ENCODE data around the gene BECN2.

The BECN2 gene, protein sequence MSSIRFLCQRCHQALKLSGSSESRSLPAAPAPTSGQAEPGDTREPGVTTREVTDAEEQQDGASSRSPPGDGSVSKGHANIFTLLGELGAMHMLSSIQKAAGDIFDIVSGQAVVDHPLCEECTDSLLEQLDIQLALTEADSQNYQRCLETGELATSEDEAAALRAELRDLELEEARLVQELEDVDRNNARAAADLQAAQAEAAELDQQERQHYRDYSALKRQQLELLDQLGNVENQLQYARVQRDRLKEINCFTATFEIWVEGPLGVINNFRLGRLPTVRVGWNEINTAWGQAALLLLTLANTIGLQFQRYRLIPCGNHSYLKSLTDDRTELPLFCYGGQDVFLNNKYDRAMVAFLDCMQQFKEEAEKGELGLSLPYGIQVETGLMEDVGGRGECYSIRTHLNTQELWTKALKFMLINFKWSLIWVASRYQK

DNA sequence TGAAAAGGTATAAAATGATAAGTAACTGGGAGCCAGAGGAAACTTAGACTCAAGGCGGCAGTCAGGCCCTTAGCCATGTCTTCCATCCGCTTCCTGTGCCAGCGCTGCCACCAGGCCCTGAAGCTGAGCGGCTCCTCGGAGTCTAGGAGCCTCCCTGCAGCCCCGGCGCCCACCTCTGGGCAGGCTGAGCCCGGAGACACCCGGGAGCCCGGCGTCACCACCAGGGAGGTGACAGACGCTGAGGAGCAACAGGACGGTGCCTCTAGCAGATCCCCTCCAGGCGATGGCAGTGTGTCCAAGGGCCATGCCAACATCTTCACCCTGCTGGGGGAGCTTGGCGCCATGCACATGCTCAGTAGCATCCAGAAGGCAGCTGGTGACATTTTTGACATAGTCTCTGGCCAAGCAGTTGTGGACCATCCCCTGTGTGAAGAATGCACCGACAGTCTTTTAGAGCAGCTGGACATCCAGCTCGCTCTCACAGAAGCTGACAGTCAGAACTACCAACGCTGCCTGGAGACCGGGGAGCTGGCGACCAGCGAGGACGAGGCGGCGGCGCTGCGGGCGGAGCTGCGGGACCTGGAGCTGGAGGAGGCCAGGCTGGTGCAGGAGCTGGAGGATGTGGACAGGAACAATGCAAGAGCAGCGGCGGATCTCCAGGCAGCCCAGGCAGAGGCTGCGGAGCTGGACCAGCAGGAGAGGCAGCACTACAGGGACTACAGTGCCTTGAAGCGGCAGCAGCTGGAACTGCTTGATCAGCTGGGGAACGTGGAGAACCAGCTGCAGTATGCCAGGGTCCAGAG, at the start of gene BECN2:
Gene BECN2, plus strand, starts transcription at position 76 of the 803 bp plus-strand sequence. Its CDS starts 0 bp downstream, at position 76.
- no peak for DNase-seq

DNA sequence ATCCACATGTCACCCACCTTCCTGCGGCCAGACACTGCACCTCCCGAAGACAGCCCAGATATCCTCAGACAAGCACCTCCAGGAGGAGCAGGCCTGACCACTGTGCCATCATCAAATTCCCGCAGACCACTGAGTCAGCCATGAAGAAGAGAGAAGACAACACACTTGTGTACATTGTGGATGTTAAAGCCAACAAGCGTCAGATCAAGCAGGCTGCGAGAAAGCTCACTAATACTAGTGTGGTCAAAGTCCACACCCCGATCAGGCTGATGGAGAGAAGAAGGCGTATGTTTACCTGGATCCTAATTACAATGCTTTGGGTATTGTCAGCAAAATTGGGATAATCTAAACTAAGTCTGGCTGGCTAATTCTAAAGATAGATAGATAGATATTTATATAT, 41.4 kb upstream of the BECN2 start:
- DNase-seq: no peak

DNA sequence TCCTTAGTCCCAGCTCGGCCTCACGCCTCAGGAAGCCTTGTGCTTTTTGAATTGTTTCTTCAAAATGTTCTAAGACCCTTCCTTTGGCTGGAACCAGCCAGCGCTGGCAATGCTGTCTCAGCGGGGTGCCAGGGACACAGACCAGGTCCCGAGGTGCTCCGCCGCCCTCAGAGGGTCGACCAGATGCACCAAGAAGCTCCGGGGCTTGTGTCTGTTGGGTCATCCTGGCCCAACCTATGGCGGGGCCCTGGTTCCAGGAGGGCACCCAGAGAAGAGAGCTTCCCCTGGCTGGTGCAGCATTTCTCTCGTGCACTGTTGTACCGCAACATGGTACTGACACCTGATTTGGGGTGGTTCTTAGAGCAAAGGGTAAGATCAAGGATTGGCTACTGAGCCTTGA, 40.1 kb upstream of the BECN2 start:
- DNase-seq: no peak

DNA sequence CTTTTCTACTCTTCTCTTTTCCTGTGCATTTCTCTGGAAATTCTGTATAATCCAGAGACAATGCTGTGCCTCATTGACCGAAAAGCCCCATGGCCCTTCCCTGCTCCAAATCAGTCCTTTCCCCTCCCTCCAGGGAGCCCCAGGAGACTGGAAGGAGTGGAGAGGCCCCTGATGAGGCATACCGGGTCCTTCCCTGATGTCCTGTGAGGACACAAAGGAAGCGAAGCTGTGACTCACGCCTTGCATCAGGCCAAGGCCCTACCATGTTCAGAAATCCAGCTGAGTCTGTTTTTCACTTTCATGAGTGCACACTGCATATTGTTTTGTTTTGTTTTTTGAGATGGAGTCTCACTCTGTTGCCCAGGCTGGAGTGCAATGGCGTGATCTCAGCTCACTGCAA, 38.7 kb upstream of the BECN2 start:
- no peak for DNase-seq

DNA sequence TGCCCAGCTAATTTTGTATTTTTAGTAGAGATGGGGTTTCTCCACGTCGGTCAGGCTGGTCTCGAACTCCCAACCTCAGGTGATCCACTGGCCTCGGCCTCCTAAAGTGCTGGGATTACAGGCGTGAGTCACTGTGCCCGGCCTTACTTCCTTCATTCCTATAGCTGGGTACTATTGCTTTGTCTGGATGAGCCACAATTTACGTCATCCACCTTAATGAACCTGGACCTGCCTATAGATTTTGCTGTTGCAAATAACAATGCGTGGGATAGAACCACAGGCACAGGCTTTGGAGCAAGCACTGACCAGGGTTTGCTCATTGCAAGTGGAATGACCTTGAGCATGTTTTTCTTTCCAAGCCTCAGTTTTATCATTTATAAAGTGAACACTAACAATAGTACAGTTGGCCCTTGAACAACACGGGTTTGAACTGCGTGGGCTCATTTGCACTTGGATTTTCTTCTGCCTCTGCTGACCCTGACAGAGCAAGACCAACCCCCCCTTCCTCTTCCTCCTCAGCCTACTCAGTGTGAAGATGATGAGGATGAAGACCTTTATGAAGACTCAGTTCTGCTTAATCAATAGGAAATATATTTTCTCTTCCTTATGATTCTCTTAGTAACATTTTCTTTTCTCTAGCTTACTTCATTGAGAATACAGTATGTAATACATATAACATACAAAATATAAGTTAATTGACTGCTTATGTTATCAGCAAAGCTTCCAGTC, 33.3 kb upstream of the BECN2 start:
- DNase-seq: no peak

DNA sequence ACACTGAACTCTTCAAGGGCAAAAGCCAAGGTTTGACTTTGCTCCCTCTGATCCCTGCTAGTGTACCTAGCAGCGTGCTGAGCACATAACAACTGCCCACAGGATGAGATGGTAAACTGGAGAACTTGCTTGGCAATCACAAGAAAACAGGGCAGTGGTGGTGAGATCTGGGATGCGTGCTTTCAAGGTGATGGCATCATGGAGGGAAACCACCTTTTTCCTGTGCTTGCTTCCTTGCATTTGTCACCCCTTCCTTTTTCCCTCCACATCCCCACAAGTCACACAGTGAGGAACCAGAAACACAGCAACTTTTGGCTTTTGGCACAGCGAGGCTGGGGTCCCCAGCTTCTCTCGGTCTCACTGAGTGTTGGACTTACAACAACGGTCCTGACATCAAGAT, 31.4 kb upstream of the BECN2 start:
- no peak for DNase-seq

DNA sequence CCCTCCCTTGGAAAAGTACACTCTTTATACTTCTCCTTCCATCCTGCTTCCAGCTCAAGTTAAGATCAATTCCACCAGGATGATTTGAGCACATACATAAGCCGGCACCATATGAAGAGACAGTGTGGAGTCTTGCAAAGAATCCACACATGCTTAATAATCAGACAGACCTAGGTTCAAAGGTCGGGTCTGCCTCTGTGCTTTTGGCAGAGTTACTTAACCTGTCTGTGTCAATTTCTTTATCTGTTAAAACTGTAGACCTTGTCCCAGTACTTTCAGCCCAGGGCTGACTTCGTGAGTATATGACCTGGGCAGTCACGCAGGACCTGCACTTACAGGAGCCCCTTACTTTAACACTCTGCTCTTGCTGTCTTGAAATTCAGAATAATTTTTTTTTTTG, 30.2 kb upstream of the BECN2 start:
- DNase-seq: no peak

DNA sequence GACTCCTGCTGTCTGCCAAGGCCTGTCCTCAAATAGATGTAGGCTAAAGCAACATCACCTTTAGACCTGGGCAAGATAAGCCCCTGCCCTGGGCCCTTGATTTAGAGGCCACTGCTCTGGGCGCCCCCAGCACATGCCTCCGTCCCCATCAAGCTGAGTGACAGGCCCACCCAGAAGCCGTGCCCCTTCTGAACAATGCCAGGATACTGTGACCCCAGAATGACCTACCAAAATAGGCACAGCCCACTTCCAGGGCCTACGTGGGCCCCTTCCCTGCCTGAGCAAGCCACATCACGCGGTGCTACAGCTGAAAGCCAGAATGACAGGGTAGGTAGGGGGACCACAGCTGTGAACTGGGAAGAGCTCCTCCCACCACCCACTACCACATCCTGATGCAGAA, 24.7 kb upstream of the BECN2 start:
- no peak for DNase-seq

DNA sequence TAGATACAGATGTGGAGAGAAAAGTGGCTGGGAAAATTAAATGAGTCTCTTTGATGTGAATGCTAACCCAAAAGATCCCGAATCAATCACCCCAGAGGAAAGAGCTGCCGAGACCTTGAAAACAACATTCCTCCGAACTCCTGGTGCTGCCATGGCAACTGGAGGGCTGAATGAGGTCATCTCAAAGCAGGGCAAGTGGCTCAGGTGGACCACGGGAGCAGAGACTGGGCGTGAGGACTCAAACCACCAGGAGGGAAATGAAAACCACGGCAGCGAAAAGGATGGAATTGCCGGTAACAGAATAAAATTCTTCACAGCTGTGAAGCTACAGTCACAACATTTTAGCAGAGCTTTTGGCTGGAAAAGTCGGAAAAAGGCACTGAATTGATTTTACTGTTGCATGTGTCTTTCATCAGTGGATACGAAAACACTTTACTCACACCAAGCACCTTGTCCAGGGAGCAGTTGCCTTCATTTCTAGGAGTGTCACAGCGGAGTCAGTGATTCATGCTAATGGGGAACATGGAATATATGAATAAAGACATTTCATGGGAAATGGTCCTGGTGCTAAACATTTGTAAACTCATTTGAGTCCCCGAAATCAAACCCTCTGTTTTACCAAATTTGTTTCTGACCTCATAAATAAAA, 23.2 kb upstream of the BECN2 start:
- no peak for DNase-seq

DNA sequence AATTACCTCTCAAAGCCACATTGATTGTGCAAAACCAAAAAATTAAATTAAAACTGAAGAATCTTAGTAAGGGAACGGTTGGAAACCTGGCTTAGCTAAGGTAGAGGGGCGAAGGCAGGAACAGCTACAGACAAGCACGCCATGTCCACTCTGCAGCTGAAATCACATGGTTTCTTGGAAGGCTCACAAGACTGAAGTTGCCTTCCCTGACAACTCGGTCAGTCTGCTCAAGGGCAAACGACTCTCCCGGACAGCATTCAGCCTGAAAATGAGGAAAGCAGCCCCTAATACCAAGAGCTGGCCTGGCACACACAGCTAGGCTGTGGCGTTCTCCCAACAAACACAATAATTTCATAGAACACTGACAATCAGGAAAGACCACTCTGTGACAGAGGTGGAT, 22.7 kb upstream of the BECN2 start:
- no peak for DNase-seq

DNA sequence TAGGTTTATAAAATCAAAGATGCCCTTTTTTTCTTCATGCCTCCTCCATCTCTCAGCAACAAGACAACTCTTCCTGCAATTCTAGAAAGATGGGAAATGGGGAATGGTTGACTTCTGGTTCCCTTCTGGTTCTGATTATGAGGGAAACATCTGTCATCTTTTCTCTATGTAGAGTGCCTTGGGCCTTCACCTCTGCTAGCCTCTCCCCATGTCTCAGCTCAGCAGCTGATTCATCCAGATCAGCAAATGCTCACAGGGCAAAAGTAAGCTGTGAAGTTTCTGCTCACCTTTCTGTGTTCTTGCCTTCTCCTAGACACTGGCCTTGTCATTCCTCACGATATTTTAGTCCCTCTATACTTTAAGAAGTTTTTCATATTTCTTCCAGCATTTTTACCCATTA, 17.8 kb upstream of the BECN2 start:
- DNase-seq: no peak

DNA sequence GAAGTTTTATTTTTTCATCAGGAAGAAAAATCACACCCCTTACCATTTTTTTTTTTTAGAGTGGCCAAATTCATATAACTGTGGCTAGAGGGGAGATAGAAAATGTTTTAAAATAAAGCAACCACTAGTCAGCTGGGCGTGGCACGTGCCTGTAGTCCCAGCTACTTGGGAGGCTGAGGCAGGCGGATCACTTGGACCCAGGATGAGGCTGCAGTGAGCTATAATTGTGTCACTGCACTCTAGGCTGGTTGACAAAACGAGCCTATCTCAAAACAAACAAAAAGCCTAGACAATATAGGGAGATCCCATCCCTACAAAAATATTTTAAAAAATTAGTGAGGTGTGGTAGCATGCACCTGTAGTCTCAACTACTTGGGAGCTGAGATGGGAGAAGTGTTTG, 14.8 kb upstream of the BECN2 start:
- no peak for DNase-seq

DNA sequence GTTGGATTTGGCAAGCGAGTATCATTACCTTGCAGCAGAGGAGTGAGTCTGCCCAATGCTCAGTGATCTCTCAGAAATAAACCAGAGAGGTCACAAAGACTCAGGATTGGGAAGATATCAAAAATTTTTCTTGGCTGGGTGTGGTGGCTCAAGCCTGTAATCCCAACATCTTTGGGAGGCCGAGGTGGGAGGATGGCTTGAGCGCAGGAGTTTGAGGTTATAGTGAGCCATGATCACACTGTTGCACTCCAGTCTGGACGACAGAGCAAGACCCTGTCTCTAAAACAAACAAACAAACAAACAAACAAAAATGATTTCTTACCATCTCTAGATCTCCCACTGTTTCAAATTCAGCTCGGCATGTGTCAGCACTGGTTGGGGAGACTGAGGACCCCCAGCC, 13.3 kb upstream of the BECN2 start:
- no peak for DNase-seq

DNA sequence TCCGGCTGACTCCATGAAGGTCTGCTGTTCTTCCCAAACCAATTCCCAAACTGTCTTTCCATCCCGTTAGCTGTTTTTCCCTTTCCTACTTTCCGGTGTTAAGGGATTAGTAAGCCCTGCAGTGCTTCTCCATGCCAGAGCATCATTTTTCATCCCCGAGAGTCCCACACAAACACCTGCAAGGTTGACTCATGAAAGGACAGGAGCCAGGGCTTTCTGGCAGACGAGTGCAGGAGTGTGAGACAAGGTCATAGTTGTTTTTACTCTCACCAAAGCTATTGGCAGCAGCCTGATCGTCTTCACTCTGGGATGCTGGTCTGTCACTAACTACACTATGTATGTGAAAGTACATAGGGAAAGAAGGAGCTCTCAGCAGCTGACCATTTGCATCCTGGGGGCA, 10.2 kb upstream of the BECN2 start:
- no peak for DNase-seq

DNA sequence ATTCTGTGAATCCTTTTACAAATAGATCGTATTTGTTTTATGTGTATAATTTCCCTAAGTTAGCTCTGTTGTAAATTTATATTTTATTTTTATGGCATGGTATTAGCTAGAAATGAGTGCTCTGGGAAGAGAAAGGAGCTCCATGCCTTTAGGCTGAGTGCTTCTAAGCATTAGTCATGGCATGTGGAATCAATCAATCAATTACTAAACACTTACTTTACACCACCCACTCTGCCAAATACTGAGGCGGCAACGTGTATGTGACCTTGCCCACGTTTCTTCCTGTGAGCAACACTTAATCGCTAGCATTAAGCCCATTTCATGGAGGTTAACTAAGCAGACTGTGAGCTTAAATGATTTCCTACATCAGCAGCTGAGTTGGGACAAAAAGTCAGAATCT, 7.2 kb upstream of the BECN2 start:
- no peak for DNase-seq

DNA sequence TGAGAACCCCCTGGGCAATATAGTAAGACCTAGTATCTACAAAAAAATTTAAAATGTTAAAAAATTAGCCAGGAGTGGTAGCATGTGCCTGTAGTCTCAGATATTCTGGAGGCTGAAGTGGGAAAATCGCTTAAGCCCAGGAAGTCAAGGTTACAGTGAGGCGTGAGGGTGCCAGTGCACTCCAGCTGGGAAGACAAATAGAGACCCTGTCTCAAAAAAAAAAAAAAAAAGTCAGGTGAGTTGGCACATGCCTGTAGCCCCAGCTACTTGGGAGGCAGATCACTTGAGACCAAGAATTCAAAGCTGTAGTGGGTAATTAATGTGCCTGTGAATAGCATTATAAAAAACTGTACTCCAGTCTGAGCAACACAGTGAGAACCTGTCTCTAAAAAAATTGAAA, 4.6 kb downstream of the BECN2 start:
- no peak for DNase-seq

DNA sequence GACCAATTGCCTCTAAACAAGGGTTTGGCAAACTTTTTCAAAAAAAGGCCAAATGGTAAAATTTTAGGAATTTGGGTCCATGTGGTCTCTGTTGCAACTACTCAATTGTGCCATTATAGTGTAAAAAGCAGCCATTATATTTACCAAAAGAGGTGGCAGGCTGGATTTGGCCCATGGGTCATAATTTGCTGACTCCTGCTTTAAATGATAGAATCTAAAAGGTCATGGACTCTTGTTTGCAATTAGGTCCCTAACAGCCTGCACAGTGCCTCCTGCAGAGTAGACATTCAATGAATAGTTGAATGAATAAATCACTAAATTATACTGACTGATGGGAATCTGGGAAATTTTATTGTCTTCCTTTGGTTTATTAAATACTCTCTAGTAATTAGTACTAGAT, 6.2 kb downstream of the BECN2 start:
- DNase-seq: no peak

DNA sequence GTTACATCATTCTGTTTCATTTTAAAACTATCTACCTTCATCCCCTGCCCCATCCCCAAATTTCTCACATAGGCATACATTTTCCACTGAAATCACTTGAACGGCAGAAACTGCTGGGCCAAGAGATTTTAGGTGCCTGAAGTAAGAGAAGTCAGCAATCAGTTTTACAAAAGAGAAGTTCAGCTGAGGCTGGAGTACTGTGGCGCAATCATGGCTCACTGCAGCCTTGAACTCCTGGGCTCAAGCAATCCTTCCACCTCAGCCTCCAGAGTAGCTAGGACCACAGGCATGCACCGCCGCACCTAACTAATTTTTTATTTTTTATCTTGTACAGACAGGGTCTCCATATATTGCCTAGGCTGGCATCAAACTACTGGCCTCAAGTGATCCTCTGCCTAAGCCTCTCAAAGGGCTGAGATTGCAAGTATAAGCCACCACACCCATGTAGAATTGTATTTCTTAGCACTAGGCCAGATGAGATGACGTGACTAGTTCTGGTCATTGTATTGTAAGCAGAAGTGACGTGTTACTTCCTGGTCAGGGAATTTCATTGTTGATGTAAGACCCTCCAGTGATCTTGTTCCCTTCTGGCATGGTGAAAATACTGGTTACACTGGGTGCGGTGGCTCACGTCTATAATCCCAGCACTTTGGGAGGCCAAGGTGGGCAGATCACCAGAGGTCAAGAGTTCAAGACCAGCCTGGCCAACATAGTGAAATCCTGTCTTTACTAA, 7.1 kb downstream of the BECN2 start:
- no peak for DNase-seq

DNA sequence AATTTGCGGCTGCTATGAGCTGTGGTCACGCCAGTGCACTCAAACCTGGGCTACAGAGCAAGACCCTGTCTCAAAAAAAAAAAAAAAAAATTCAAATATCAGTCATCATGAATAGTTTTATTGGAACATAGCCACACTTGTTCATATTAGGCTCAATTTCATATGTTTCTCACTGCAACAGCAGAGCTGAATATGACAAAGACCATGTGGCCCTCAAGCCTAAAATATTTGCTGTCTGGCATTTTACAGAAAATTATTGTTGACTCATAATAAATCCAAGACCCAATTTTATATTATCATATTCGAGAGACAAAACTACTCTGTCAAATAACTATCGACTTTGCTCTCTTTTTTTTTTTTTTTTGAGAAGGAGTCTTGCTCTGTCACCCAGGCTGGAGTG, 11.0 kb downstream of the BECN2 start:
- DNase-seq: no peak

DNA sequence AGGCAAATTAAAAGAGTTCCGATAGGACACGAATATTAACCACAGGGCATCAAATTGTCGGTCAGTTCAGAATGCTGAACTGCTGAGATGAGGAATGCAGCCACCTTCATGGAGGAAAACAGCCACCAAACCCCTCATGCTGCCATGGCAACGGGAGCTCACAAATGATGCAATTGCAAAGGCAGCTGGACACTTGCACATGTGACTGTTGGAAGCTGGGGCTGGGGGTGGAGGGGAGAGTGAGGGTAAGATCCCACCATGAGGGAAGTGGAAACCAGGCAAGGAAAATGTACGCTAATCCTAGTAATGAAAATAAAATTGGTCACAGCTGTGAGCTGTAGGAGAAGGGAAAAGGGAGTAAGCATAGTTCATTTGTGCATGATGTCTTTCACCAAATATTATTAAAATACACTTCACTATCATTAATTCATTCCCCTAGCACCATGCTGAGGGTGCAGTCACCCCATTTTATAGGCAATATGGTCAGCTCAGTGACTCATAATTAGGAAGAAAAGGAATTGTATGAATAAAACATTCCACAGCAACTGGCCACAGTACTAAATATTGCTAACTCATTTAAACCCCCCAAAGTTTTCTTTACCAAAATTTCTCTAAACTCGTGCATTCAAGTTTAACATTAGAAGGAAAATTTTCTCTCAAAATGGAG, 15.3 kb downstream of the BECN2 start:
- no peak for DNase-seq

DNA sequence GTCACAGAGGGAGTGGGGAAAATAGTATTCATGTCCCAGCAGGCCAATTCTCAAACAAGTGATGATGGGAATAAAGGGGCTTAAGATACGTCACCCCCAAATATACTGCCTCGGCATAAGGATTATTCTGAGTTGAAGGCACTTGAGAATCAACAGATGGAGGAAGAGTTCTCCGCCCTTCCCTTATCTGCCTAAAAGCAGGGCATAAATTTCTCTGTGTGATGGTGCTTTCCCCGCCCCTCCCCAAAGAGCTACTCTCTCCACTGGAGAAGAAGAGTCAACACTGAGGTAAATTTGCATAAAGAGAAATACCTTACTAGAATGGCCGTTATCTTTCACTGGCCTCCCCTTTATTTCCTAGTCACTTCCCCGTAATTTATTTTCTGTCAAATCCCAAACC, 18.7 kb downstream of the BECN2 start:
- DNase-seq: no peak

DNA sequence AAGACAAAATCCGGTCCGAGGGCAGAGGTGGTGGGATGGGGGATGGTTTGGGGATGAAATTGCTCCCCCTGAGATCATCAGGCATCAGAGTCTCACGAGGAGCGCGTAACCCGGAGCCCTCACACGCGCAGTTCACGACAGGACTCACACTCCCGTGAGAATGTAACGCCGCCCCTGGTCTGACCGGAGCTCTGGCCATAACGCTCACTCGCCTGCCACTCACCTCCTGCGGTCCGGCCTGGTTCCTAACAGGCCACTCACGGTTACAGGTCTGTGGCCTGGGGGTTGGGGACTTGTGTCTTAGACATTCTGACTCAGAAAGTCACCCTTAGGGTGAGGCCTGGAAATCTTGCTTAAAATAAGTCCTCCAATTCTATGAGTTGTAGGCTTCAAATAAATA, 21.5 kb downstream of the BECN2 start:
- no peak for DNase-seq

All from activated CD4-positive, alpha-beta T cell treated with anti-CD3 and anti-CD28 coated beads, Interleukin-2, Interleukin-6, amounts not matched to agents 100 ng/mL and 50 ng/mL, durations not matched to agents 16 hours and 8 hours (primary cell).